Pulmonary artery endothelial cell (primary cell): ENCODE data around the gene CRHBP. TPM values are rescaled to one million over a fixed set of nuclear protein-coding genes. Genes with fewer than 3 reads are reported as not detected.
A peak's percentile ranks its signal among the peaks of the same experiment; 100 is the strongest.

Source experiments
- DNase-seq: peaks from one replicate; pipeline ENCODE4 v3.0.0-alpha.2; 2011; ENCODE audit warnings: low read depth, low spot score
- total RNA-seq: library from RNA; depleted of rRNA; stranded (reverse); fragments of >200 nt; gene quantifications from 2 replicates; pipeline ENCODE4 v1.2.3, GENCODE V29; 2014

CRHBP gene
- total RNA-seq, 1 donor from 2014 or later: not detected

DNA sequence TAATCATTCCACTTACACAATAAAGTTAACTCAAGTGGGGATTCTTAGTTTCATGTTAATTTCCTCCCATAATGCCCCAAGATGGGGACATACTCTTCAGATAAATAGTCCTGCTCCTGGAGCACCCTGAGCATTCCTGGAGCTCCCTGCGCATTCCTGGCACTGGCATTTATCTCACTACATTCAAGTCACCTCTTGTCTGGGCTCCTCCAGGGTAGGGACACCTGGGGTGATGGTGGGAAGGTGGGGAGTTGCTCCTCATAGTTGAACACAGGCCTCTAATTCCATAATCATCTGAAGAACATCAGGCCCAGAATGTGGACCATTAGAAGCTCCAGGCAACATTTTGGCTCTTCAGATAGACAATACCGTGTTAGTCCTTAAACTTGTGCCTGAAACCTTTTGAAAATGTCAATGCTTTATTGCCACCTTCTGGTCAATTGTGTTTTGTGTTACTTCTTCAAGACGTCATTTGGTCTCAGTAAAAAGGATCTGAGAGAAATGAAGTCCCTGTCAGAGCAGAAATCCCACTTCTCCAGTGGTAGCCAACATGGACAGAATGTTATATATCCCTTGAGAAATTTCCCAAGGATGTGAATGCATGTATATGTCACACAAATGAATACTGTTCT is 63.2 kb downstream of the CRHBP start:
- peak; percentile 22 for DNase-seq

DNA sequence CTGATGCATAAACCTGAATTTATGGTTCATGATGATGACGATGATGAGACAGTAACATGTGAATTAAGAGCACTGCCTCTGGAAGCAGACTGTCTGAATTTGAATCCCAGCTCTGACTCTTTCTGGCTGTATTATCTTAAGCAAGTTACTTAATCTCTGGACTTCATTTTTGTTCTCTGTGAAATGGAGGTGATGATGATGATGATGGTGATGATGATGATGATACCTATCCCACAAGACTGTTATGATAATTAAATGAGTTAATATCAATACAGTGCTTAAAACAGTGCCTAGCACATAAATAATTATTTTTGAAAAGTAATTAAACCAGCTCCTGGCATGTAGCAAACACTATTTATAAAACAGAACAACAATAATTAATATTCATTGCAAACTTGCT is 64.1 kb downstream of the CRHBP start:
- no peak for DNase-seq

GRCh38 chr5:77017668-77018067 is 64.8 kb downstream of the CRHBP start:
- DNase-seq: no peak

Other genes starting within 250 kb of the CRHBP start
- 125 and 157 TPM in 2 replicates for gene F2R, start 236.9 kb upstream of the CRHBP start, total RNA-seq
- 36.5 and 53.5 TPM in 2 replicates for gene F2RL1, start 134.0 kb upstream of the CRHBP start, total RNA-seq
- gene S100Z, start 103.0 kb upstream of the CRHBP start, total RNA-seq: not detected in 2 replicates
- 23.1 and 35.4 TPM in 2 replicates for gene AGGF1, start 77.4 kb downstream of the CRHBP start, total RNA-seq
- gene ZBED3, start 134.2 kb downstream of the CRHBP start, total RNA-seq: 1.7 and 3.6 TPM in 2 replicates